HFFc6 (cell line): Measurements from ENCODE around the gene TAOK1. TPM values are rescaled to one million over a fixed set of nuclear protein-coding genes. Genes with fewer than 3 reads are reported as not detected.
A peak's percentile ranks its signal among the peaks of the same experiment; 100 is the strongest.

Source experiments
- DNase-seq: peaks from one replicate; pipeline ENCODE4 v3.0.0-alpha.2; 2018
- H3K27ac Mint-ChIP-seq: 2 replicates; pipeline ENCODE4 v1.8.0; 2020; ENCODE audit warnings: mild to moderate bottlenecking, mixed read lengths
- H3K27me3 Mint-ChIP-seq: 2 replicates; pipeline ENCODE4 v1.8.0; 2021; ENCODE audit warnings: mild to moderate bottlenecking, moderate library complexity, mixed read lengths; ENCODE audit not compliant: insufficient read depth
- H3K36me3 Mint-ChIP-seq: 2 replicates; pipeline ENCODE4 v1.8.0; 2021; ENCODE audit warnings: low read depth, mixed read lengths
- H3K4me1 Mint-ChIP-seq: 2 replicates; pipeline ENCODE4 v1.8.0; 2020; ENCODE audit warnings: low read depth, mixed read lengths
- H3K4me3 Mint-ChIP-seq: 2 replicates; pipeline ENCODE4 v1.8.0; 2020; ENCODE audit warnings: mild to moderate bottlenecking, moderate library complexity, mixed read lengths
- H3K9me3 Mint-ChIP-seq: 2 replicates; pipeline ENCODE4 v1.8.0; 2020; ENCODE audit warnings: mild to moderate bottlenecking, mixed read lengths
- CTCF ChIP-seq: fragments of 200-600 bp; sonication (generic); IDR thresholded peaks from 2 replicates; pipeline ENCODE4 v1.5.0; 2021; ENCODE audit warnings: antibody characterized with exemption, mild to moderate bottlenecking
- total RNA-seq, 6 experiments: library from RNA; stranded (reverse); fragmentation: NEBNext Ultra II Directional; extraction: Animal tissue kit (Norgen Biotek cat#: 25700); gene quantifications; 2 replicates in 1 of 6; 3 replicates in 5 of 6; pipeline ENCODE4 v1.2.3, GENCODE V29; 2021

The TAOK1 gene
- total RNA-seq, 6 experiments from 2014 or later, result 72.0 to 82.6 (median 75.1) TPM

DNA sequence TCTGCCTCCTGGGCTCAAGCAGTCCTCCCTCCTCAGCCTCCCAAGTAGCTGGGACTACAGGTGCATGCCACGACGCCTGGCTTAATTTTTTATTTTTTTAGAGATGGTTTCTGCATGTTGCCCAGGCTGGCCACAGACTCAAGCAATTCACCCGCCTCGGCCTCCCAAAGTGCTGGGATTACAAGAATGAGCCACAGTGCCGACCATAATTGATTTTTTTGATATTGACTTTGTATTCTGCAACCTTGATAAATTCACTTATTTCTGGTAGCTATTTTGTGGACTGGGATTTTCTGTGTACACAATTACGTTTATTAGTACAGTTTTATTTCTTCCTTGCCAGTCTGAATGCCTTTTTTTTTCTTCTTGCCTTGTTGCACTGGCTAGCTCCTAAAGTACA, 30.0 kb downstream of the TAOK1 start:
- TF ChIP-seq CTCF, result no peak
- Mint-ChIP-seq H3K36me3 (peaks cover 10% of the 10 kb centered on the region; the same call in 1 of the 2 replicates), H3K27me3 (no peaks in the 10 kb centered on the region)

GRCh38 chr17:29430275-29430674, 40.1 kb downstream of the TAOK1 start:
- Mint-ChIP-seq H3K9me3 (no peaks in the 10 kb centered on the region), H3K27me3 (no peaks in the 10 kb centered on the region), H3K4me3 (no peak overlapping the region), H3K36me3 (peaks cover 18% of the 10 kb centered on the region), H3K27ac (no peak overlapping the region), H3K4me1 (peaks cover 13% of the 10 kb centered on the region)
- no peak for DNase-seq
- TF ChIP-seq CTCF, result no peak

More for the DNA sequence above, 30.0 kb downstream of the TAOK1 start:
- Mint-ChIP-seq H3K27ac (no peak overlapping the region), H3K4me3 (no peak overlapping the region), H3K9me3 (no peaks in the 10 kb centered on the region), H3K4me1 (peaks cover 14% of the 10 kb centered on the region)
- no peak for DNase-seq

DNA sequence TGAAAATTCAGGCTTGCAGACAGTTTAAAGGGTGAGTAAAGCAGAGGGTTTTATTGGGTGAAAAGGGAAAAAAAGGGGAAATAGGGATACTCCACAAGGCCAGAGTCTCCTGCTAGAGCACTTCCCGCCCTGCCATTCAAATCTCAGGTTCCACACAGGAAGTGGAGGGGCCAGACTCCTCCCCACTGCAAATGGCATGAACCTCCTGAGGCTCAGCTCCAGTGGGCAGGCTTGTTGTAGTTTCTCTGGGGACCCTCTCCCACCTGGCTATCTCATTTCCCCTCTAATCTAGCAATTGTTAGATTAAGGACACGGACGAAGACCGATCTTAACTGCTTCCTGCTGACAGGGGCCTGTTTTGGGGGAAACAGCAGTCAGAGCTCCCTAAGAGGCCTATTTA, 43.4 kb downstream of the TAOK1 start:
- TF ChIP-seq CTCF, result no peak
- H3K9me3 Mint-ChIP-seq, result no peaks in the 10 kb centered on the region
- H3K4me1 Mint-ChIP-seq, result peaks cover 13% of the 10 kb centered on the region
- H3K4me3 Mint-ChIP-seq, result peak overlapping the region; percentile 55; the same call in 1 of the 2 replicates
- no peaks in the 10 kb centered on the region; the same call in 1 of the 2 replicates for H3K27me3 Mint-ChIP-seq
- DNase-seq, result no peak
- peak overlapping the region; percentile 65; the same call in 1 of the 2 replicates for H3K27ac Mint-ChIP-seq
- H3K36me3 Mint-ChIP-seq, result peaks cover 12% of the 10 kb centered on the region

DNA sequence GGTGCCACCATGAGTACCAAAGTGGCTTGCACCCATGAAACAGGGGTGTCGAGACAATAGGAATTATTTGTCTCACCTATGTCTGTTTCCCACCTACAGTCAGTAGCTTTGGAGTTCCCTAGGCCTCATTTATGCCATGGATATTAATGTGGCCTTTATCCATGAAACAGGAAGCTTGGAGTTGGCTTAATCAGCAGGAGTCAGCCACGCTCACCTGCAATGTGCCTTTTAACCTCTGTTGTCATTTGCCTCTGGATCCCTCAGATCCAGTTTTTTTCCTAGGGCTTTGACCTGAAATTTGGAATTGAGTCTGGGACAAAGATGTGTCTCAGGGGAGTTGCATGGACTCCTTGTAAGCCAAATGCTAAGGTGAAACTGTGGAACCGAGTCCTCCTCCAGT, 44.4 kb downstream of the TAOK1 start:
- Mint-ChIP-seq H3K9me3 (no peaks in the 10 kb centered on the region), H3K36me3 (peaks cover 12% of the 10 kb centered on the region), H3K27me3 (no peaks in the 10 kb centered on the region; the same call in 1 of the 2 replicates), H3K4me1 (peaks cover 15% of the 10 kb centered on the region), H3K4me3 (no peak overlapping the region), H3K27ac (no peak overlapping the region)
- DNase-seq, result no peak
- no peak for TF ChIP-seq CTCF

DNA sequence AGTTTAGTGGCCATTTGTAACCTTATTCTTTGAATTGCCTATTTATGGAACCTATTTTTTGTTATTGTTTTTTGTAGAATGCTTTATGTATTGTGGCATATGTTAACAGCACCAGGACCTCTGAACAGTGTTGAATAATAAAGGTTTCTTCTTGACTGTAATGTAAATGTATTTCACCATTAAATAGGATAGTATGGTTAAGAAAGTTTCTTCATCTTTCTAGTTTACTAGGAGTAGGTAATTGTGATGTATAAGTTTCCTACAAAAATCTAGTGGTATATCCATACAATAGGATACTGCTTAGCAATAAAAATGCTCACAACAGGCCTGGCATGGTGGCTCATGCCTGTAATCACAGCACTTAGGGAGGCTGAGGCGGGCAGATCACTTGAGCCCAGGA, 52.3 kb downstream of the TAOK1 start:
- TF ChIP-seq CTCF, result no peak
- Mint-ChIP-seq H3K36me3 (peaks cover 17% of the 10 kb centered on the region; the same call in 1 of the 2 replicates), H3K4me3 (no peak overlapping the region), H3K27ac (no peak overlapping the region), H3K4me1 (peaks cover 67% of the 10 kb centered on the region), H3K9me3 (no peaks in the 10 kb centered on the region), H3K27me3 (peaks cover 3% of the 10 kb centered on the region)
- DNase-seq, result no peak
